HG03280 (cell line): Measurements from ENCODE around the gene HEXB.

Experiments used
- ATAC-seq: cut with Tn5 transposase; IDR thresholded peaks from one replicate; pipeline ENCODE4 v1.9.1; 2021; ENCODE audit warnings: mild to moderate bottlenecking, moderate library complexity; ENCODE audit not compliant: unreplicated experiment

Gene HEXB

DNA sequence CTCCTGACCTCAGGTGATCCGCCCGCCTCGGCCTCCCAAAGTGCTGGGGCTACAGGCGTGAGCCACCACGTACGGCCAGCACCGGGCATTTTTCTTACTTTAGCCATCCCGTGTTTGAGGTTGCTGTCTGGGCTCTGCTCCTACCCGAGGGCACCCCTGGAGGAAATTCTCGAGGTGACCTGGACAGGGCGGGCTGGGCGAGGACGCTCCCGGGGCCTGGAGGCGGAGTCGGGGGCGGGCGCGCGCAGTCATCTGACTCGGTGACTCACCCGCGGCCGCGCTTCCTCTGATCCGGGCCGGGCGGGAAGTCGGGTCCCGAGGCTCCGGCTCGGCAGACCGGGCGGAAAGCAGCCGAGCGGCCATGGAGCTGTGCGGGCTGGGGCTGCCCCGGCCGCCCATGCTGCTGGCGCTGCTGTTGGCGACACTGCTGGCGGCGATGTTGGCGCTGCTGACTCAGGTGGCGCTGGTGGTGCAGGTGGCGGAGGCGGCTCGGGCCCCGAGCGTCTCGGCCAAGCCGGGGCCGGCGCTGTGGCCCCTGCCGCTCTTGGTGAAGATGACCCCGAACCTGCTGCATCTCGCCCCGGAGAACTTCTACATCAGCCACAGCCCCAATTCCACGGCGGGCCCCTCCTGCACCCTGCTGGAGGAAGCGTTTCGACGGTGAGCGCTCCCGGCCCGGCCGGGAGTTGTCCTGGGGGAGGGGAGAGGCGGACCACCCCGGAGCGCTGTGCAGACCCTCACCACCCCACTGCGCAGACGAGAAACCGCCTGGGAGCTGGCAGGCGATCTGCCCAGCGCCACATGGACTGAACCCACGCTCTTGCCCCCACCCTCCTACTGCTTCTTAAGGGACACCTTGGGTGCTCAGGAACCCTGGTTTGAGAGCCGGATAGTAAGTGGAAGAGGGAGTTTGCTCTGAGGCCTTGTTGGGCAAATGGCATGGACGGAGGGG lies at the start of gene HEXB:
TSS of gene HEXB (plus strand) at position 334 of the 952 bp plus-strand sequence. CDS start at position 362, 28 bp downstream.
- ATAC-seq: peak; percentile 72

DNA sequence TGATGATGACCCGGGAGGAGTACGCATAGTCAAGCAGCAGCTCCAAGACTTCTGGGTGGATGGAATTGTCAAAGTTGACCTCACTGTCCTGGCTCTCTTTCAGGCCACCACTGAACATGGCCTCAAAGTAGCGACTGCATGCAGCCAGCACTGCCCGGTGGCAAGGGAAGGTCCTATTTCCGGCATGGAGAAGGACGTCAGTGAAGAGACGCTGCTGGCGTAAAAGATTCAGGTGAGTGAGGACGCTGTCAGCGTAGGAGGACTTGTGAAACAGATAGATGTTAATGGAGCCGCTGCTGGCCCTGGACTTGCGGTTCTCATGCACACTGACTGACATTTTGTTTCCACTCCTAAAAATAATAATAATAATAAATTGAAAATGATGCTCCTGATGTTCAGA lies 48.9 kb upstream of the HEXB start:
- no peak for ATAC-seq

DNA sequence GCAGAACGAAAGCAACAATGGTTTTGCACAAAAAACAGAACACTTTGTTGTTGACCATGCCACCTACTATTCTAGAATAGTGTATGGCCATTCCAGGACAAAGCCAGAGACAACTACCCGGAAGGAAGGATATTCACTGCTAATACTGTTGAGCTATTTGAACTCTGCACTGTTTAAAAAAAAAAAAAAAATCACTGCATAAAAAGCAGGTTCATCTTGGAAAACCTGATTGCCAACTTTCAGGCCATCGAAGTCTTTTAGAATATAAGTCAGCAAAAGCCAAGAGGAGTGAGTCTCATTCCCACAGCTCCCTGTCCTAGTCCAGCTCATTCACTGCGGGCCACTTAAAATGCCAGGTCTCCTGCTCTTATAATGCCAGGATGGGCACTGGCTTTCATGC lies 48.5 kb upstream of the HEXB start:
- no peak for ATAC-seq

DNA sequence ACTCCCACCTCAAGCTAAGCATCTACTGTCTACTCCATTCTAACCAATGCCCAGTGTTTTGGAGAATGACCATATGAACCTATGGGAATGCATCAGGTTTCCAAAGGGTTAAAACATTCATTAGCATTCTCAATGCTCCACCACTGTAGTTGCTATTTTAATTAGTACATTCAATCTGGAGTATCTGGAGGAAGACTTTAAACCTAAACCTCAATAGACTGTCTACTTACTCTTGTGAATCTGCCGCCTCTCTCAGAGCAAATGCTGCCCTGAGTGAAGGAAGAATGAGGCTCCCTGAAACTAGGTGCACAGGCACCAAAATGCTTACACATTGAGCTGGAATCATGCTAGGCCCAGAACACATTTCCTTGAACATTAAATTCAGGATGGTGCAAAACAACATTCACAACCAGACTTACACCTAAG lies 46.5 kb upstream of the HEXB start:
- ATAC-seq: no peak

DNA sequence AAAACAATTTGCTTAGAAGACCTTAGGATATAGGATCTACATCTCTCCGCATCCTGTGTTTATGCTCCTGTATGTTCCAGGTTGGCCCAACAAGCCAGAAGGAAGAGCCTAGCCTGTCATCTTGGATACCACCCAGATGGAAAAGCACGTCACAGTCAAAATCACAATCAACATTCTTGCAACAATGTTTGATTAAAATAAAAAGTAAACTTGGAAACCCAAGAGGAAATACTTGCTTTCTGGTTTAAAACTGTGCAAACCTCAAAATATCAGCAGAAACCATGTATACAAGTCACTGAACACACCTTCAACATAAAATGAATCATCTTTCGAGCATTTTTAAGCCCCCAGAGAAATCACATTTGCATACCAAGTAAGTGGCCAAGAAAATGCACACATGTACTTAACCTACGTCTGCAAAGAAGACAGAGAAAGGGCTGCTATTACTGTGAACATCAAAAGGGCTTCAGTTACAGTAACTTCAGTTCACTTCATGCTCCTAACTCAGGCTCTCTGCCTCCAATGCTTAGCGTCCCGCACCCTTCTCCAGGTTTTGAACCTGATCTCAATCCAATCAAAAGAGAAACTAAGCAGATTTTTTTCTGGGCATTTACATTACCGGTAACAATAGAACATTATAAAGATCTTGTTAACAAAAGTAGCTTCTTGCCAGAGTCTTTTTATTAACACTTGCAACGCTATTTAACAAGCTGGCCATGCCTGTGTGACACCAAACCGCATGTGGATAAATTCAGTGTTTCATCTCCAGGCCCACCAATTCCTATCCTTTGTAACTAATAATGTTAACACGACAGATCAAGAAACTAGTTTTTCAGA lies 45.8 kb upstream of the HEXB start:
- ATAC-seq: peak; percentile 23

DNA sequence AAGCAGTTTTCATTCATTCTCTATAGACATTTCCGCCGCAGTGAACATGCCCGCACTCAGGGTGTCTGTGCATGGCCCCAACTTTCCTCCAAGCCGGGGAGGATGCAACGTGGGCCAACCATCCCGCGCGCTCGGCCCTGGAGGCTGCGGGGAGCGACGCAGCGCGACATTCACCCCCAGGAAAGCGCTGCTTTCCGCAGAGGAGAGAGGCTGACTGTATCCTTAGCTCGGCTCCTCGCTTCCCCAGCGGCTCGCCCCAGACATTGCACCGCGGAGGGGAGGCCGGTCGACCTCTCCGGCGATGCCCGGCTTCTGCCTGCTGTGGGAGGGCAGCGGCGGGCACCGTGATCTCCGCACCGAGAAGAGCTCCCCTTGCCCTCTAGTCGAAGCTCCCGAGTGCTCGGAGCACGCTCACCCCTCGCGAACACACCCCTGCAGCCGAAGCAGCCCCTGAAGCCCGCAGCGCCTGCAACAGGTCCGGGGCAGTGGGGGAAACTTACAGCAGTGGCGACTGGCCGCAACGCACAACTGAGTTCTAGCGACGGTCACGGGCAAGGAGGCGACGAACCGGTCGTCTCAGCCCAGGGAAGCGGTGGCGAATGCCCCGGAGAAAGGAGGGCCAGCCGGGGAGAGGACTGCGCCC lies 45.1 kb upstream of the HEXB start:
- ATAC-seq: peak; percentile 21

DNA sequence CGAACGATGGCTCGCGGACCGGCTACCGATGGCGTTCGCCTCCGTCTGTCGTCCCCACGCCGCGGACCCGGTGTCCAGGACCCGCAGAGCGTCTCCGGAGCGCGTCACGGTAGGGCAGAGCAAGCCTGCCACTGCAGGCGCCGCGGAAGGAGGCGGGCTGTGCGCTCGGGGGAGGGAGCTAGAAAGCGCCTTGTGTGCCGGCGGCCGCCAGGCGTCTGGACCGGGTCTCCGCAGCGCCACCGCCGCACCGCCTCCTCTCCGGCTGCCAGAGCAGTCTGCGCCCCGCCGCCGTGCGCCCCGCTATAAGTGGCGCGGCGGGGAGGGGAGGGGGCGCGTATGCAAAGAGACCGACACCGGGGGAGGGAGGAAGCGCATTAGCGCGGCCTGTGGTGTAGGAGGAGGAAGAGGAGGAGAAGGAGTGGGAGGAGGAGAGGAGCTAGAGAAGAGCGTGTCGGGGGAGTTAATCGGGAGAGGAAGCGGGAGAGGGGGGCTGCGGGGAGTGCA lies 44.5 kb upstream of the HEXB start, which contains the start of gene ENC1:
TSS of gene ENC1 (minus strand) at position 279 of the 504 bp plus-strand sequence. CDS start 4,243 bp downstream, outside the sequence.
- peak; percentile 71 for ATAC-seq

DNA sequence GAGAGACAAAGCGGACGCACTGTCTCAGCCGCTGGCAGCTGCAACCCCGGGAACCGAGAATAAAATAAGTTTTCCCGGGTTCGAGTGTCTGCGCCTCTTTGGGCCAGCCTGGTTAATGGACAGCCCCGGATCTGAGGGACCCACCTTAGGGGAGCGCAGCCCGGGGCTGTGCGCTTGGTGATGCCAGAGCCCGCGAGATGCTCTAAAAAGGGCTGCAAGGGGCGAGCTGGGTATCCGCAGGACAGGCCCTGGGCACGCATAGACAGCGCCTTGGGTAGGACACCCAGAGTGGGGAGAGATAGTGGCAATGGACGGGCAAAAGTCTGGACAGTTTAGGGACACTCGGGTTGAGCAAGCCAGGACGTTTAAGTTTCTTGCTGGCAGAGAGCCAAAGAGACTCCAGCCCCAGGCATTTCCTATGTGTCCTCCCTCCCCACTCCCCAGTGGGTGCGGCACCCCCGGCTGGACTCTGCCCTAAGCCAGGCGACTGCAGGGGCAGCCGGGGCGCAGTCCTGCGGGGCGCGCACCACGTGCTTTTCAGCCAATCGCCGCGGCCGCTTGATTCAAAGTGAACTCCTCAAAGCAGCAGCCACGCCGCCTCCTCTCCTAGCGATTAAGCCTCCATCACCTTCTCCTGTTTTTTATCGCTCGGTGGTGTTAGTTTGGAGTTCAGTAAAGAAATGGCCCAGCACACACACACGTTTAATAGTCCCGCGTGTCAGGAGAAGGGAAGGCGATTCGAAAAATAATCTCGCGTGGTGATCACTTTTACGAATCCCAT lies 43.9 kb upstream of the HEXB start:
- ATAC-seq: peak; percentile 23

DNA sequence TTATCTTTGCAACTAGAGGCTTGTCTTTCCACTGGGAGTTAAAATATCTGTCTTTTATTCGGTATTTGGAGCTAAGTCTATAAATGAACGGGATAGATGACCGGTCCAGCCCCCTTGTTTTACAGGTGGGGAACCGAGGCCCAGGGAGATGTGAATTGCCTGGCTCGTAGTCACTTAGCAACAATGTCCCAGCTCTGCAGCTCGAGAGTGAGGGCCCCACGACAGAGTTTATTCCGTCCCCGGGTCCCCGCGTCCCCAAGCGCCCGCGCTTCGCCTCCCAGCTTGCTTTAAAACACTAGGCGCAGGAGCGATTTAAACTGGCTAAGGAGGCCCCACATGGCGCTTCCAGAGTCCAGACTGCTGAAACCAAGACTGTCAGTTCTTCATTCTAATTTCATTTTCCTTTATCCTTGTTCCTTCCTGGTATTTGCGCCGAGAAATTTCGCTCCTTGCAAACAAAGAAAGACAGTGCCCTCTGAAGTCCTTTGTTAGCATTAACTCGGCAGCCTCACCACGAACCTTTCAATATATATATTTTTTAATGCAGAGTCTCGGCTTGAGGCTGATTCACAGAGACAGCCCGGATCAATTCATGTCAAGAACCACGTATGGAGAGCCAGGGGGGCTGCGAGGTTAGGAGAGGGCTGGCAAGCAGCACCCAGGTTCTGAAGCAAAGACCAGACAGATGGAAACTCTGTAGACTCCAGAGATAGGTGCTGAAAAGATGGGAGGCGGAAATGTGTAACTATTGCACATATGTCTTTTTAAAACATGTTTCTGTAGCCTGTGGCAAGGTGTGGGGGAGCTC lies 43.1 kb upstream of the HEXB start:
- no peak for ATAC-seq

DNA sequence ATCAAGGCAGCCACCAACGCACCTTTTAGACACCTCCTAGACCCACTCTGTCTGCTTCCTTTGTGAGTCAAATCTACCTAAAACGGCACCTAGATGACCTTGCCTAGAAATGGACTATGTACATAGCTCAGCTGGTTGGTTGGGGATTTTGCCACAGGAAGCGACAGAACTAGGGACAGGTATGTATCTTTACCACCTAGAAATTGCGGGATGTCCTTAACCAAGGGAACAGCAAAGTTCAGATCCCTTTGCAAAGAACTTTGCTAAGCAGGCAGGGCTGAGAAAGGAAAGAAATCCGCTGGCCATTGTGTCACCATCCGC lies 42.5 kb upstream of the HEXB start:
- no peak for ATAC-seq

DNA sequence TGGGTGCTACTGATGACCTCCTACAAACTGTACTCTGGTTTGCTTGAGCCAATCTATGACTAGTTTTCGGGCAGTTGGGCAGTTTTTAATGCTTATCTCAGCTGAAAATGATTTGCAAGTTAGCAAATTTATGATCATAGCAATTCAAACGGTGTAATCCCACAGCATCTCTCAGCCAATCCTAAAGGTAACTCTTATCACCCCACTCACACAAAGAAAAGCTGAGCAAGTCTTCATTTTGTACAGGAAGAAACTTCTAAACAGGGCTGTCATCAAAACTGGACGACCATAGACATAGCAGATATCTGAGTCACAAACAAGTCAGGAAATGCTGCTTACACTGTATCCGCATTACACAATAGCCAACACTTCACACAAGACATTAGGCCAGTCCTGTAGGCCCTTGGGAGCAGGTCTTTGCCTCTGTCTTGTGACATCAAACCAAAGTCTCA lies 41.9 kb upstream of the HEXB start:
- no peak for ATAC-seq

DNA sequence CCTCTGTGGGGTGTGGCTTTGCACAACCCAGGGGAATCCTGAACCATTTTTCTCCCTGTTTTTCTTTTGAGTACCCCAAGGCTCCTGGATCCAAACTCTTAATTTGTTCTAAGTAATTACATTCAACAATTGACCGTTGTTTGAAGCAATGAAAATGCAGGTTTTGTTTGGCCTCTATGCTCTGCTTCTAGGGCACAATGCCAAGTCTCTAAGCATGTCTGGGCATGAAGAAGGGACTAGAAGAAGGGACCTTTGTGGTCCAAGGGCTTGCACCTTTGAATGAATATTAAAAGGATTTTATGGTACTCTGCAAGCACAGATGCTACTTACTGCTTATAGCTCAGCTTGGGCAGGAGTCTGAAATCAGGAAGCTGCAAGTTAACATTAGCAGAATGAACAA lies 37.9 kb upstream of the HEXB start:
- ATAC-seq: no peak

DNA sequence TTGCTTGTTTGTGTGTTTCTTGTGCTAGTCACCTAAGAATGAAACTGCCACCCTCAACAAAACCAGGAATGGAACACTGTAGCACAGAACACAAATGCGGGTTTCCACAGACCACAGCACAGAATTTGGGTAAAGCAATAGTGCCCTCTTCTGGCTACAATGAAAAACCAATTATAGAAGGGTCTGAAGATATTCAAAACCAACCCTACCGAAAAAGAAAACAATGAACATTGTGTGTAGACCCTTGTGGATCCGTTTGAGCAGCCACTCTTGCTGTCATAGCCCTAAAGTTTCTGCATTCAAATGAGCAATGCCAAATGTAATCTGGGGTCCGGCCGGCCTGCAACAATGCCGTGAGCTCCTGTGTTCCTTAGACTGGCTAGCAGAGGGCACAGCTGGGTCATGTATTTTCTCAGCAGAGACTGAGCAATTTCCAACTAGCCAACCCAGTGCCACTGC lies 36.2 kb upstream of the HEXB start:
- peak; percentile 72 for ATAC-seq

DNA sequence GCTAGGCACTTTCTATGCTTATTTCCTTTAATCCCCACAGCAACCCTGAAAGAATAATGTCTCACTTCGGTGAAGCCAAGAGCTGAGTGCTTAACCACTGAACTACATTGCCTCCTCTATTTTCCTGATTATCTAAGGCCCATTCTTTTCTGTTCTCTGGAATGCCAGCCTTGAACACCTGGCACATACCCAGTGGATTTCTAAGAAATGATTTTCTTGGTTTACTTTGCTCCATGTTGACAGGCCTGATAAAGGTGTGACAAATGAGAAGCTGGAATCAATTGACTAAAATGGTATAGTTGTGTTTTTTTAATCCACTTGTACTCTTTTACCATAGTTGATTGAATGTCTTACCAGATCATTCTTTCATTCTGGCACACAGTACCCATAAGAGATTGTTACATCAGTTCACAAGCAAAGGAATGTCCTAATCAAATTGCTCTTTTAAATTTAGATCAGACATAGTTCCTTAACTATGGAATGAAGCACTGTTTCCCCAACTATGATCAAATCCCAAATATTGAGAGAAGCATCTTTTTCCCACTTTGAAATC lies 35.5 kb upstream of the HEXB start:
- no peak for ATAC-seq

DNA sequence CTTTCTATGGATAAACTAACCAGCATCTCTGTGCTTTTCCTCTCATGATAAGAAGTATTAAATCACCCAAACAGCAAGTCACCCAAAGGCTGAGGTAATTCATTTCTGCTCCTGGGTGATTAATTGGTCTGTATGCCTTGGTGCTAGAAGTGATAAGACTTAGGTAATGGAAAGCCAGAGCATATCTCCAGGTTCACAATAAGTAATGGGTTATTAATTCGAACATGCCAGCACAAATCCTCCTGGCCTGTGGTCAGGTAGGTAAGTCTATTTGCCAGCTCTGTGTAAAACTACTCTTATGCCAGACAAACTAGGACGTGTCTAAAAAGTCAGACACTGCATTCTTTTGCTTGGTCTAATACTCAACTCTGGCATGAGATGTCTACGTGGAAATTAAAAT lies 33.3 kb upstream of the HEXB start:
- no peak for ATAC-seq

DNA sequence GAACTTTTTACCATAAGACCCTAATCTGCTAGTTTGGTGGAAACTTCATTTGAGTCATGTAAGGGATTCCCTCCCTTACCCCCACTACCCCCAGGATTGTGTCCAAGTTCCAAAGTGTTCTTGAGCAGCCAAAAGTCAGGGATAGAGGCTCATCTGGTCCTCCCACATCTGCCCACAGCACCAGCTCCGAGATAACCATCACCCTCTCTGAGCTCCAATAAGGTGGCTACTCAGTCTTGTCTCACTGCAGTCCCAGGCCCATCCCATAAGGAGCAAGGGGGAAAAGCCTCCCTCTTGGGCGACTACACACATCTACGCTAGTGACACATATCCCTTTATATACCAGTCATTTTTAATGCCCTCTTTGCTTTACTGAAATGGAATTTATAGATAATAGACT lies 32.5 kb upstream of the HEXB start:
- no peak for ATAC-seq

DNA sequence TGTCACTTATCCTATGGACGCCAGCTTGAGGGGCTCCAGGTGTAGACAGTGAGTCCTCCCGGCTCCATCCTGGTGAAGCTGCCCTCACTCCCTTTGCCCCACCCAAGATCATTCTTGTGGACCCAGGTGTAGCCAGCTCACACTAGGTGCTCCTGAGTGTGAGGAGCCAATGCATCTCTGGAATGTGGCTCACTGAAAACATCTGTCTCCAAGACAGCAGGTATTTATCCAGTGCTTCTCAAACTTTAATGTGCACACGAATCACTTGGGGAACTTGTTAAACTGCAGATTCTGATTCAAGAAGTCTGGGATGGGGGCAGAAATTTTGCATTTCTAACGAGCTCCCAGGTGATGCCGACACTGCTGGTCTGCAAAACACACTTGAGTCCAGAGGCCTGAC lies 31.0 kb upstream of the HEXB start:
- ATAC-seq: no peak

DNA sequence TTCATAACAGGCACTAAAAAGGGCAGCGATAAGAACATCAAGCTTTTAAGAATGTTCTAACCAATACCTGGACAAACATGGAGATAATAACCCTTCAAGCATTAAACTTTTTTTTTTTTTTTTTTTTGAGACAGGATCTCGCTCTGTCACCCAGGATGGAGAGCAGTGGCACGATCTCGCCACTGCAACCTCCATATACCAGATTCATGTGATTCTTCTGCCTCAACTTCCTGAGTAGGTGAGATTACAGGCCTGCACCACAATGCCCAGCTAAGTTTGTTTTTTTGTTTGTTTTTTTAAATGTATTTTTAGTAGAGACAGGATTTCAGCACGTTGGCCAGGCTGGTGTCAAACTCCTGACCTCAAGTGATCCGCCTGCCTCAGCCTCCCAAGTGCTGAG lies 29.8 kb upstream of the HEXB start:
- ATAC-seq: no peak

DNA sequence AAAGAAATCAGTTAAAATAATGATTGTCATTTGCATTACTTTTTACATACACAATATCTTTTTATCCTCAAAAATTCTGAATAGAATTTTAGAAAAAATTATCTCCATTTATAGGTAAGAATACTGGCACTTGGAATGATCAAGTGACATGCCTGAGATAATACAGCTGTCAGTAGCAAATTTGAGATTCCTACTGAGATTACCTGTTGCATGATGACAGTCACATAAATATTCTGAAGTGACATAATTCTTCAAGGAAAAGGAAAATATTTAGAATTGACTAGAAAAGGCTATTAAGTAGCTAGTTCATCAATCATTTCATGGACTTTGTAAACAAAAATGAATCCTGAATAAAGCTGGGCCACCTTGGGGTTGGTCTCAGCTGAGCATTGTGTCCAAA lies 29.3 kb upstream of the HEXB start:
- no peak for ATAC-seq
